PC-9 (cell line): ENCODE data around the gene EDN2.

Experiments
- CTCF ChIP-seq: fragments of 200-600 bp; sonication (generic); conservative IDR thresholded peaks from 2 replicates; pipeline ENCODE4 v1.6.1; 2017; ENCODE audit warnings: mixed run types, antibody characterized with exemption, mild to moderate bottlenecking, moderate library complexity
- EZH2 ChIP-seq: fragments of 200-600 bp; sonication (generic); IDR thresholded peaks from 2 replicates; pipeline ENCODE4 v1.8.0; 2017; ENCODE audit warnings: antibody characterized with exemption, low read depth

GRCh38 chr1:41476807-41477361, 7.6 kb downstream of the EDN2 start:
- TF ChIP-seq CTCF = no peak
- no peak for TF ChIP-seq EZH2
